ENCODE data around the gene TBC1D22A. TPM values are rescaled to one million over a fixed set of nuclear protein-coding genes. Genes with fewer than 3 reads are reported as not detected.

TBC1D22A gene
- total and polyA plus RNA-seq, 2 donors (not counting 3 experiments of a cell fraction or from before 2014, with no cell fraction given) = 26.1 to 32.4 TPM

- H3K79me2 ChIP-seq (ENCODE audit: control insufficient read depth, insufficient read depth, low read length) = no peaks in the 10 kb centered on the region
- DNase-seq (ENCODE audit: low read depth, low spot score) (no peak), FAIRE-seq (no peak)
- no peaks in the 10 kb centered on the region for H3K9me1 ChIP-seq (replicated peaks; ENCODE audit: control insufficient read depth, extremely low read depth, insufficient read depth, low read length)
- no peak for TF ChIP-seq GATA2 (IDR thresholded peaks at IDR 0.05; ENCODE audit: insufficient read depth, insufficient read length, low read depth, low read length)
- no peak for TF ChIP-seq POLR2A (IDR thresholded peaks at IDR 0.05; ENCODE audit: low read depth, low read length)
- TF ChIP-seq EZH2 (IDR thresholded peaks at IDR 0.05; ENCODE audit: borderline replicate concordance, low read depth, low read length, severe bottlenecking) = no peak
- TF ChIP-seq POLR2AphosphoS5 (IDR thresholded peaks at IDR 0.05; ENCODE audit: insufficient read depth, low read depth, low read length) = no peak
- no peaks in the 10 kb centered on the region for H4K20me1 ChIP-seq (replicated peaks; ENCODE audit: control insufficient read depth, extremely low read depth, insufficient read depth, low read length)
- BruUV-seq (replicated peaks) = no TSS peak
- POLR2A ChIA-PET = no interaction called here
- H3K4me1 ChIP-seq (ENCODE audit: control insufficient read depth, extremely low read depth, insufficient read depth, low read length) = no peaks in the 10 kb centered on the region
- H3K9me3 ChIP-seq (replicated peaks; ENCODE audit: control insufficient read depth, insufficient read depth, low read length) = no peaks in the 10 kb centered on the region
- H3K4me2 ChIP-seq (ENCODE audit: insufficient read depth, low read length) = no peak overlapping the region
- H3K36me3 ChIP-seq (ENCODE audit: control insufficient read depth in 2 of 2, extremely low read depth in 1 of 2, insufficient read depth in 2 of 2, low read length in 2 of 2) = no peaks in the 10 kb centered on the region
- CTCF ChIA-PET = no interaction called here
- intact Hi-C loops (cut with micrococcal nuclease) (no loop called here), dilution Hi-C loops (cut with MboI; ENCODE audit: extremely low pct_ligation_motif_present, low sequenced_read_pairs) (no loop called here)
- no peaks in the 10 kb centered on the region for H3K27me3 ChIP-seq (ENCODE audit: control insufficient read depth in 2 of 2, insufficient read depth in 2 of 2, low read length in 2 of 2)
- no peak overlapping the region for H3K4me3 ChIP-seq (replicated peaks in 1 of 3; ENCODE audit: insufficient read depth in 1 of 3, low read depth in 1 of 3, low read length in 3 of 3)
- H3K9ac ChIP-seq (replicated peaks; ENCODE audit: extremely low read depth, insufficient read depth, low read length) = no peak overlapping the region
- no peak overlapping the region for H3K27ac ChIP-seq (ENCODE audit: insufficient read depth, low read depth, low read length)
- H2AFZ ChIP-seq (ENCODE audit: low read depth, low read length) = no peak overlapping the region
Measured at GRCh38 chr22:47195156-47195483, 432.7 kb downstream of the TBC1D22A start.

- dilution Hi-C loops (cut with MboI; ENCODE audit: extremely low pct_ligation_motif_present, low sequenced_read_pairs) (no loop called here), intact Hi-C loops (cut with micrococcal nuclease) (no loop called here)
- Histone ChIP-seq H4K20me1 (replicated peaks; ENCODE audit: control insufficient read depth, extremely low read depth, insufficient read depth, low read length) (no peaks in the 10 kb centered on the region), H3K27me3 (ENCODE audit: control insufficient read depth in 2 of 2, insufficient read depth in 2 of 2, low read length in 2 of 2) (no peaks in the 10 kb centered on the region), H3K79me2 (ENCODE audit: control insufficient read depth, insufficient read depth, low read length) (no peaks in the 10 kb centered on the region), H3K9me1 (replicated peaks; ENCODE audit: control insufficient read depth, extremely low read depth, insufficient read depth, low read length) (no peaks in the 10 kb centered on the region), H3K9me3 (replicated peaks; ENCODE audit: control insufficient read depth, insufficient read depth, low read length) (no peaks in the 10 kb centered on the region), H3K36me3 (ENCODE audit: control insufficient read depth in 2 of 2, extremely low read depth in 1 of 2, insufficient read depth in 2 of 2, low read length in 2 of 2) (no peaks in the 10 kb centered on the region), H3K4me2 (ENCODE audit: insufficient read depth, low read length) (no peak overlapping the region), H3K9ac (replicated peaks; ENCODE audit: extremely low read depth, insufficient read depth, low read length) (no peak overlapping the region), H3K4me1 (ENCODE audit: control insufficient read depth, extremely low read depth, insufficient read depth, low read length) (no peaks in the 10 kb centered on the region), H3K27ac (ENCODE audit: insufficient read depth, low read depth, low read length) (no peak overlapping the region), H2AFZ (ENCODE audit: low read depth, low read length) (no peak overlapping the region), H3K4me3 (replicated peaks in 1 of 3; ENCODE audit: insufficient read depth in 1 of 3, low read depth in 1 of 3, low read length in 3 of 3) (no peak overlapping the region)
- POLR2A ChIA-PET = no interaction called here
- no TSS peak for BruUV-seq (replicated peaks)
- FAIRE-seq (no peak), DNase-seq (ENCODE audit: low read depth, low spot score) (no peak)
- TF ChIP-seq MYC (IDR thresholded peaks at IDR 0.05; ENCODE audit: low read depth, low read length) (no peak), FOS (IDR thresholded peaks at IDR 0.05; ENCODE audit: borderline replicate concordance, insufficient read depth, low read length) (no peak), GATA2 (IDR thresholded peaks at IDR 0.05; ENCODE audit: insufficient read depth, insufficient read length, low read depth, low read length) (no peak), POLR2A (IDR thresholded peaks at IDR 0.05; ENCODE audit: low read depth, low read length) (no peak), JUN (IDR thresholded peaks at IDR 0.05; ENCODE audit: borderline replicate concordance, insufficient read depth, insufficient read length, low read depth) (no peak), MAX (IDR thresholded peaks at IDR 0.05; ENCODE audit: insufficient read depth, insufficient read length) (no peak), POLR2AphosphoS5 (IDR thresholded peaks at IDR 0.05; ENCODE audit: insufficient read depth, low read depth, low read length) (no peak), EZH2 (IDR thresholded peaks at IDR 0.05; ENCODE audit: borderline replicate concordance, low read depth, low read length, severe bottlenecking) (no peak)
- CTCF ChIA-PET = no interaction called here
Measured at GRCh38 chr22:47195484-47196165, 433.2 kb downstream of the TBC1D22A start.
